Germinal center (tissue), 1 donor: ENCODE data around the gene TNS2.

Experiments used
- DNase-seq: peaks from one replicate; pipeline ENCODE4 v3.0.0; 2012; ENCODE audit warnings: mixed read lengths, low spot score

TNS2 gene

DNA sequence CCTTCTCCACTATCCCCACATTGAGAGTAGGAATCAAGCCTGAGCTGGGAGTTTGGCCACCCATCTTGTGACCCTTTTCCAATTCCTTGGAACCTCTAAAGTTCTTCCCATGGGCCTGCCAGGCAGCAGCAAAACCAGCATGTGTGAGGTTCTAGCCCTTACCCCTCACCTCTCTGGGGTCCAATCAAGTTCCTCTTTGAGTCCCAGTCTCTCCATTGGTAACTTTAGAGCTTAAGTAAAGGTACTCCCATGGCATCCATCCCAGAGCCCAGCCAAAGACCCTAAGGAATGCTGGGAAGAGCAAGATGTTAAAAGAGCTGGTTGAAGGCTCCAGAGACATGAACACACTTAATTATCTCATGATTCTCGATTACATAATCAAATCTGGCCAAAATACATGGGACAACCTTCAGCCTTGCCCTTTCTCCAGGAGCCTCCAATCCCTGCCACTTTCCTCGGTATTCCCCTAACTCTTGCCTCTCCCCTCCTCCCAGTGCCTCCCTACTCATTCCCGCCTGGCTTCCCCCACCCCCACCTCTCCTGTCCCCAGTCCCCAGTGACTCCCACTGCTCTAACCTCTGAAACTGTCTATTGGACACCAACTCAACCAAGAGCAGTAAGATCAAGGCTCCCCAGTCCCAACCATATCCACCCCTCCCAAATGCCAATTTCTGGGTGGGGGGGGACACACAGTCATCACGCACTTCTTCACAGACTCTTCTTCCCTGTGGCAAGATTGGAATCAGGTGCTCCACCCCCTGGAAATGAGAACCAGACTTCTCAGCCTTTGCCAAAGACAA, 4.8 kb upstream of the TNS2 start:
- DNase-seq = no peak

DNA sequence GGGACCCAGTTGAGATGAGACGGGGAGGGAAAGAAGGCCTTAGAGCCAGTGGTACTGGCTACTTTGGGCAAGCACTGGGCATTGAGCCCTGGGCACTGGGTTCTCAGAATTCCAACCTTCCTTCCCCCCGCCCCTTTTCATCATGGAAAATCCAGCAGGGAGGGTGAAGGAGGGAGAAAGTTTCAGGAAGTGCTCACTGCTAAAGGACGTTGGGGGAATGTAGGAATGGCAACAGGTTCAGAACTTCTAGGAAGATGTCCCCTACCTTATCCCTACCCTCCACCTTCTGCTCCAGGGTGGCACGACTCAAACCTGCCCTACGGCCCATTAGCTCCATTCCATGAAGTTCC, 4.2 kb upstream of the TNS2 start:
- no peak for DNase-seq

GRCh38 chr12:53046655-53047220, 3.1 kb upstream of the TNS2 start:
- peak; percentile 33 for DNase-seq

GRCh38 chr12:53047221-53048032, 2.4 kb upstream of the TNS2 start:
- peak; percentile 87 for DNase-seq

GRCh38 chr12:53048033-53048779, 1.7 kb upstream of the TNS2 start:
- no peak for DNase-seq

- DNase-seq = no peak
Observed at GRCh38 chr12:53048780-53049401, 974 bp upstream of the TNS2 start.

GRCh38 chr12:53050426-53051057, 677 bp downstream of the TNS2 start:
- DNase-seq = no peak

GRCh38 chr12:53051058-53051880, 1.4 kb downstream of the TNS2 start:
- no peak for DNase-seq

GRCh38 chr12:53051881-53052412, 2.1 kb downstream of the TNS2 start:
- DNase-seq = no peak

GRCh38 chr12:53052419-53053217, 2.8 kb downstream of the TNS2 start:
- no peak for DNase-seq

GRCh38 chr12:53053218-53054111, 3.6 kb downstream of the TNS2 start:
- DNase-seq = peak; percentile 39

DNA sequence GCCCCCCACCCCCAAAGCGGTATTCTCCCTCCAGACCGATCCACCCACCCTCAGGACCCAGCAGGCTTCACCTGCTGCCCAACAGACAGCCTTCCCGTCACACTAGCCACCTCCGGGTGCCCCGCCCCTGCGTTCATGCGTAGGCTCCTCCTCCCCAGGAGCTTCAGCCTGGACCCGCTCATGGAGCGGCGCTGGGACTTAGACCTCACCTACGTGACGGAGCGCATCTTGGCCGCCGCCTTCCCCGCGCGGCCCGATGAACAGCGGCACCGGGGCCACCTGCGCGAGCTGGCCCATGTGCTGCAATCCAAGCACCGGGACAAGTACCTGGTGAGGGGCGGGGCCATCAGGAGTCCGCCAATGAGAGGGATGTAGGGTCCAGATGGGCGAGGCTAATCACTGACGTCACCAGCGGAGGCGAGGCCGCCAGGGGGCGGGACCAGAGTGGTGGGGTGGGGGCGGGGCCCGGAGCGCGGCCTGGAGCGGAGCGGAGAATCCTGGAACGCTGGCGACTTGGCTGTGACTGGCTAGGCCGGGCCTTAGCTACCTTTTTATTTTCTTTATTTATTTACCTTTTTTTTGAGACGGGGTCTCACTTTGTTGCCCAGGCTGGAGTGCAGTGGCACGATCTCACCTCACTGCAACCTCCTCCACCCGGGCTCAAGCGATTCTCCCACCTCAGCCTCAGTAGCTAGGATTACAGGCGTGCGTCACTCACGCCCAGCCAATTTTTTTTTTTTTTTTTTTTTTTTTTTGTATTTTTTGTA, 4.4 kb downstream of the TNS2 start:
- peak; percentile 93 for DNase-seq

DNA sequence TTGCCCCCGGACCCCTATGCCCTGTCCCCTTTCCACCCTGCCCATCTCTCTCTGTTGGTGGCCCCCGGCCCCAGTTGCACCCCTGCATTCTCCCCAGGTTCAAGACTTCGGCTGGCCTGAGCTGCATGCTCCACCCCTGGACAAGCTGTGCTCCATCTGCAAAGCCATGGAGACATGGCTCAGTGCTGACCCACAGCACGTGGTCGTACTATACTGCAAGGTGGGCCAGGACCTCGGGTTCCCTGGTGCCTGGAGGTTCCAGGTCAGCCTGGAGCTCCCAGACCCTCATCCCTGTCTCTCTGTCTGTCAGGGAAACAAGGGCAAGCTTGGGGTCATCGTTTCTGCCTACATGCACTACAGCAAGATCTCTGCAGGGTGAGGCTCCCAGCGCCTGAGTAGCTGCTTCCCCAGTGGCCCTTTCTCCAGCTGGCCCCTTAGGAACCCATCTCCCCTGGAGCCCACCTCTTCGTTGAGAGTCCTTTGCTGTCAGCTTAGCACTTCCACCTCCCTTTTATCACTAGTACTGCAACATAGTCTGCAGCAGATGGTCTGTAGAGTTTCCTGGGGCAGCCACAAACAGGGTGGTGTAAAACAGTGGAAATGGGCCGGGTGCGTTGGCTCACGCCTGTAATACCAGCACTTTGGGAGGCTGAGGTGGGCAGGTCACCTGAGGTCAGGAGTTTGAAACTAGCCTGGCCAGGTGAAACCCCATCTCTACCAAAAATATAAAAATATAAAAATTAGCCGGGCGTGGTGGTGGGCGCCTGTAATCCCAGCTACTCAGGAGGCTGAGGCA, 5.8 kb downstream of the TNS2 start:
- DNase-seq = no peak

DNA sequence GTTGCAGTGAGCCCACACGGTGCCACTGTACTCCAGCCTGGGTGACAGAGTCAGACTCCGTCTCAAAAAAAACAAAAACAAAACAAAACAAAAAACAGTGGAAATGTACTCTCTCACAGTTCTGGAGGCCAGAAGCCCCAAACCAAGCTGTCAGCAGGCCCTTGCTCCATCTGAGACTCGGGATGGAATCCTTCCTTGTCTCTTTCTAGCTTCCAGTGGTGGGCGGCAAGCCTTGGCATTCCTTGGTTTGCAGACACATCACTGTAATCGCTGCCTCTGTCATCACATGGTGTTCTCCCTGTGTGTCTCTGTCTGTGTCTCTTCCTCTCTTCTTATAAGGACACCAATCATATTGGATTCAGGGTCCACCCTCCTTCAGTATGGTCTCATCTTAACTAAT, 6.4 kb downstream of the TNS2 start:
- no peak for DNase-seq

- DNase-seq = no peak
Observed at GRCh38 chr12:53056901-53057300, 7.0 kb downstream of the TNS2 start.

DNA sequence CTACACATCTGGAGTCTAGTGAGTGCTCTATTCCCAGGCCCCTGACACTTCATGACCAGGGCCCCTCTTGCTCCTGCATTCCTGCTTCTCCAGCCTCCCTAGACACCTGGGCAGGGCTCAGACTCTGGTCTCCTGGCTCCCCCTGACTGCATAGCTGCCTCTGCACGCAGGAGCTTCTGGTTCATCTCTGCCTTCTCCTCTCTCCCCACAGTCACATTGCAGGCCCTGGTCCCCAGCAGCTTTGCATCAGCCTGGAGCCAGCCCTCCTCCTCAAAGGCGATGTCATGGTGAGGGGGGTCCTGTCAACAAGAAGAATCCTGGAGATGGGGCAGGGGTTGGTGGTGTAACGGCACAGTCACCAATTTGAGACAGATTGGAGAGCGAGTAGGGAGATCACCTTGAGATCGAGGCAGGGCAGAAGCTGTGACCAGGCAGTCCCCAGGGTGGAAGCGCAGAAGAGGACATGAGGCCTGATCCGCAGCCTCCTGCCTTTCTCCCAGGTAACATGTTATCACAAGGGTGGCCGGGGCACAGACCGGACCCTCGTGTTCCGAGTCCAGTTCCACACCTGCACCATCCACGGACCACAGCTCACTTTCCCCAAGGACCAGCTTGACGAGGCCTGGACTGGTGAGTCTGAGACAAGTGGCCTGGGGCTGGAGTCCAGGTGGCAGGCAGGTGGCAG, 8.1 kb downstream of the TNS2 start:
- DNase-seq = no peak
